ENCODE data around the gene PNRC1.
"Not testable (repeated sequence)": the region's sequence is repeated elsewhere in the genome, so short reads cannot be mapped to it uniquely, and the experiment has no call there.

Gene PNRC1

DNA sequence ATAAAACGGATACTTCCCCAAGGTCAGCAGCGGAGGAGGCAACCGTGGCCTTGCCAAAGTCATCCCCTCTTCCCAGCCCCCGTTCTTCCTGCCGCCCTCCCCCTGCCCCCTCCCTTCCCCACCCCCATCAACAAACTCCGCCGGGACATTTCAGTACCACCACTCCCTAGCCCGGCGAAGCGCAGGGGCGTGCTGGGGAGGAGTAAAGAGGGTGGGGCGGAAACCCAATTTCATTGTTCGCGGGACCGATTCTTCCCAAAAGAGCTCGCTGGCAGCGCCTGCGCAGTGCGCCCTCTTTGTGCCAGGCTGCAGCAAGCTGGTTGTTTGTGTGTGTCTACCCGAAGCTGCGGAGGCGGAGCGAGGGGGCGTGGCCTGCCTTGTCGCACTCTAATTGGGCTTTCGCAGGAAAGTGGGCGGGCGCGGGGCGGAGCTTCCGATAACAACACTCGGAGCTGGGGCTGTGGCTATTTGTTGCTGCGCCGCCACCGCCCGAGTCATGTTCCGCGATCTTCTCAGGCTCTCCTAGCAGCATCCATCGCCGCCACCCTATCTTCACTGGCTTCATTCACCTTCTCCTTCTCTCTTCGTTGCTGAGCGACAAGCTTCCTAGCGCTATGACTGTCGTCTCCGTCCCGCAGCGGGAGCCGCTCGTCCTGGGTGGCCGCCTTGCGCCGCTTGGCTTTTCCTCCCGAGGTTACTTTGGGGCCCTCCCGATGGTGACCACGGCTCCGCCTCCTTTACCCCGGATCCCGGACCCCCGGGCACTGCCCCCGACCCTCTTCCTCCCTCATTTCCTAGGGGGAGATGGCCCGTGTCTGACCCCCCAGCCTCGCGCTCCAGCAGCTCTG lies at the start of gene PNRC1:
PNRC1 (plus strand) TSS at position 471 of the 848 bp plus-strand sequence; CDS start at position 615, 144 bp downstream.
- DNase-seq = peak; percentile 96

DNA sequence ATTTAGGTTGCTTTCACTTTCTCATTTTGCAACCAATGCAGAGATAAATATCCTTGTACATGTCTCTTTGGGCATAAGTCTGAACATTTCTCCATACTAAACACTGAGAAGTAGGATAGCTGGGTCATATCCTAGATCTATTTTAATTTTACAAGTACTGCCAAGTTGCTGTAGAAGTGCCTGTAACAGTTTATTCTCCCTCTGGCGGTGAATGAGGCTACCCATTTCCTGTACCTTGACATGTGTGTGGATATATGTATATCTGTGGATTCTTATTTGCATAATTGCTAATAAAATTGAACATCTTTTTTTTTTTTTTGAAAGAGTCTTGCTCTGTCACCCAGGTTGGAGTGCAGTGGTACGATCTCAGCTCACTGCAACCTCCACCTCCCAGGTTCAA lies 48.0 kb upstream of the PNRC1 start:
- DNase-seq = no peak

DNA sequence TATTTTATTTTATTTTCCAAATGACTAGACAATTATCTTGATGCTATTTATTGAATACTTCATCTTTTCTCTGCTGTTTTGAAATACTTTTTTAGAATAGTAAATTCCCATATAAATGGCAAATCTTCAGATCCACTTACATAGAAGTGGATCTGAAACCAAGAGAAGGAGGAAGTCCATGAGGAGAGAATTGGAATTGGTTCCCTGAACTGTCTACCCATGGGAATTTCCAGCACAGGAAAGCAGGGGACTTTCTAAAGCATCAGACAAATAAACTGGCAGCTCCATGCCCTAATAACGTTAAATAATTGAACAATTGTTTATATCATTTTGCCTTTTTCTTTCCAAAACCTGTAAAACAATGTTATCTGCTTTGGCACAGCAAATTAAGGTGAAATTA lies 47.1 kb upstream of the PNRC1 start:
- DNase-seq = no peak

DNA sequence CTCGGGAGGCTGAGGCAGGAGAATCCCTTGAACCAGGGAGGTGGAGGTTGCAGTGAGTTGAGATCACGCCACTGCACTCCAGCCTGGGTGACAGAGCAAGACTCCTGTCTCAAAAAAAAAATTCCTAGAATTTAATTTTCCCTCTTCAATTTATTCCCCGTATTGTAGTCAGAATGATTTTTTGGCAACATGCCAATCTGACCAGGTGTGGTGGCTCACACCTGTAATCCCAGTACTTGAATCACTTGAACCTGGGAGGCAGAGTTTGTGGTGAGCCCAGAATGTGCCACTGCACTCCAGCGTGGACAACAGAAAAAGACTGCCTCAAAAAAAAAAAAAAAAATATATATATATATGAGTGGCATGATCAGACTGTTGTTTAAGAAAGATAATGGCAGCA lies 46.4 kb upstream of the PNRC1 start:
- not testable (repeated sequence) for DNase-seq

DNA sequence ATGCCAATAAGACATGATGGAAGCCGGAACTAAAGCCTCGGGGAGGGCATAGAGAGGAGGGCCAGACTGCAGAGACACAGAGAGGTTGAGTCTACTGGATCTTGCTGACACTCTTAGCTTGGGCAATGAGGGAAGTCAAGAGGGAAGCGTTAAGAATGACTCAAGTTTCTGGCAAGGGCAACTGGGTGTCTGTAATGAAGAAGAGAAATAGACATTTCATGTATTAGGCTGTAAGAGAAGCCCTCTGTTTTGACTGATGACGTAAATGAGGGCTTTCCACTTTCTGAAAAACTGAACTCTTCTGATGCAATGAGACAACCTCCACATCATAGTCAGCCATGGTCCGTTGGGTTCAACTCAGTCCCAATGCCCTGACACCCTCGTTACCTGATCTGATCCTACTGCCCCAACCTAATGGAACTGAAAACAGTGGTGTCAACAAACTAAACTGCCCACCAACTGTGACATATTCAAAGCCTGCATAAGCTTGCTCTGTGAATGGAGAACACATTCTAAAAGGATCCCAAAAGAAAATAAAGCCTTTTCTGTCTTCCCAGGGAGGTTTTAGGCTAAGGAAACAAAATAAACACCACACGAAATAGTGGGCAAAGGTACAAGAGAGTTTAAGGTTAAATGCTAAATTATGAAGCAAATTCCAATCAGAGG lies 45.8 kb upstream of the PNRC1 start:
- peak; percentile 88 for DNase-seq

DNA sequence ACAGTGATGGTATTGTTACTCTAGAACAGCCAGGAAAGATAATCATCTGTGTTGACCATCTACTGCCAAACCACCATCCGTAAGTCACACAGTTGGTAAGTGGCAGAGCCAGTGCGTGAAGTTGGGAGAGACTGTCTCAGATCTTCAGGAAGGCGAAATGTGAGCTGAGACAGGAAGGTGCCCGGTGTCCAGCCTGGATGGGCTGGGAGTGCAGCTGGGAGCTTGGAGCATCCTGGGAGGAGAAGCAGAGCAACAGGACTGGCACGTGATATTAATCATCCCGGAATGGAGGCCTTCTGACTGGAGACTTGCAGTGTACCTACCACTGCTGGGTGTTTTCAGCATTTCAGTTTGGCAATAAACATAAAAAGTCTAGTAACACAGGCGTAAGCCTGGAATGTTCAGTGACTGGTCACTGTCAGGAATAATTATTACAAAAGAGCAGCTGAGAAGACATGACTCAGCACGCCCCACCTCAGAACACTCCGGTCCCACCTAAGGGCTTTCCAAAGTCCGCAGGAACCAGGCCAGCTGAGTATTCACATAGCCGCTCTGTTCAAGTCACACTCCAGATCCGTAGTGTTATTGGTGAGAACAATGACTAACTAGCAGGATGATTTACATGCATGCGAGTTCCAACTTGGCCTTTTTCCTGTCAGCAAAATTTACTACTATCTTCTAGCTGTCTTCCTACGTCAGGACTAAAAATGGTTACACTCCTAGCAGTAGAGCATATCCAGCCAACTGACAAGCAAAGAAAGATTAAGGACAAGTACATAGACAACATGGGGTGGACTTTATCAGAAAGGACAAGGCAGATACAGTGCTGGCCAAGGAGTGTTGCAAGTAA lies 45.1 kb upstream of the PNRC1 start:
- DNase-seq = peak; percentile 96

DNA sequence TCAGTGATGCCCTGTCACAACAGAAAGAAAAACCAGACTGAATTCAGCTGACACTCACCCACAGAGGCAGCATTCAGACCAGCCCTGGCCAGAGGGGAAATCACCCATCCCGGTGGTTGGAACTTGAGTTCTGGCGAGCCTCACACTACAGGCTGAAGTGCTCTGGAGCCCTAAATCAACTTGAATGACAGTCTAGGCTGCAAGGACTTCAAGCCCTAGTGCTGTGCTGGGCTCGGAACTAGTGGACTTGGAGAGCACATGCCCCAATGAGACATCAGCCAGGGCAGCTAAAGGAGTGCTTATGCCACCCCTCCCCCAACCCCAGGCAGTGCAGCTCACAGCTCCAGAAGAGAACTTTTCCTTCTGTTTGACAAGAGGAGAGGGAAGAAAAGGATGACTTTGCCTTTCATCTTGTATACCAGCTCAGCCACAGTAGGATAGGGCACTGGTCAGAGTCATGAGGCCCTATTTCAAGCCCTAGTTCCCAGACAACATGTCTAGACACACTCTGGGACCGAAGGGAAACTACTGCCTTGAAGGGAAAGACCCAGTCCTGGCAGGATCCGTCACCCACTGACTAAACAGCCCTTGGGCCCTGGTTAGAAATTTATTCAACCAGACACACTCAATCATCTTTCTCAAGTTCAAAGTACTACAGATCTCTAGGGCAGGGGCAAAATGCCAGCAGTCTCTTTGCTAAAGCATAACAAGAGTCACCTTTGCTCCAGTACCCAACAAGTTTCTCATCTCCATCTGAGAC lies 43.2 kb upstream of the PNRC1 start:
- DNase-seq = no peak

DNA sequence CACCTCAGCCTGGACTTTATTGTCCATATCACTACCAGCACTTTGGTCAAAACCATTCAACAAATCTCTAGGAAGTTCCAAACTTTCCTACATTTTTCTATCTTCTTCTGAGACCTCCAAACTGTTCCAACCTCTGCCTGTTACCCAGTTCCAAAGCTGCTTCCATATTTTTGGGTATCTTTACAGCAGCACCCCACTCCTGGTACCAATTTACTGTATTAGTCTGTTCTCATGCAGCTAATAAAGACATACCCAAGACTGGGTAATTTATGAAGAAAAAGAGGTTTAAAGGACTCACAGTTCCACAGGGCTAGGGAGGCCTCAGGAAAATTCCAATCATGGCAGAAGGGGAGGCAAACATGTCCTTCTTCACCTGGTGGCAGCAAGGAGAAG lies 42.7 kb upstream of the PNRC1 start:
- not testable (repeated sequence) for DNase-seq

DNA sequence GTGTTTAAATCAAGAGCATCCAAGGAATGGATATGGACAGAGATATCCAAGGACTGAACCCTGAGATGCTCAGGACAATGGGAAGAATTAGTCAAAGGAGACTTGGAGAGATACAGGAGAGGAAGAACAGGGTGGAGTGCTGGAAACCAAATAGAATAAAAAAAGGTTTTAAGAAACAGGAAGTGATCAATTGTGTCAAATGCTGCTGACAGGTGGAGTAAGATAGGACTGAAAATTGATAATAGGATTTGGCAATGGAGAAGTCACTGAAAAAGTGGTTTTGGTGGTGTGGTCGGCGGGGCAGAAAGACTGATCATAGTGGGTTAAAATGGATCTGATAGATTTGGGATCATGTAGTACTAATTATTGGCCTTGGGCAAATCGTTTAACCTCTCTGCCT lies 37.9 kb upstream of the PNRC1 start:
- no peak for DNase-seq

DNA sequence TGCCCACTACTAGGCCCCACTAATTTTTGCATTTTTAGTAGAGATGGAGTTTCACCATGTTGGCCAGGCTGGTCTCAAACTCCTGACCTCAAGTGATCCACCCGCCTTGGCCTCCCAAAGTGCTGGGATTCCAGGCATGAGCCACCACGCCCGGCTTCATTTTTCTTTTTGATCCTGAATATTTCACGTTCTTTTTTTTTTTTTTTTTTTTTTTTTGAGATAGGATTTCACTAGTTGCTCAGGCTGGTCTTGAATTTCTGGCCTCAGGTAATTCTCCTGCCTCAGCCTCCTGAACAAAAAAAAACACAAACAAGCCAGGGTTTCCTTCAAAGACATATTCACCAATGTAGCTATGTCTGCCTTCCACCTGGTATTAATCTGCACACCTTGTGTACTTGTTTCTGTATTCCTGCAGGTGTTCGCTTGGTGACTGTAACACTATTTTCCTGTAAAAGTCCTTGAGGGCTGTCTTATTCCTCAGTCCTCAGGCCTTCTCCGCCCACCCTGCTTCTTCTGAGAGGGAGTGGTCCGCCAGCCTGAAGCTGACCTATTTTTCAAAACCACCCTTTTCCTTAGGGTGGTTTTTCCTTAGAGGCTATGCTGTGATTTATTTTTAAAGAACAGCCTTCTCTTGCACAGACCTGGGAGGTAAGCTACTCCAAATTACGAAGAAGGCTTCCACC lies 36.1 kb upstream of the PNRC1 start:
- DNase-seq = no peak

DNA sequence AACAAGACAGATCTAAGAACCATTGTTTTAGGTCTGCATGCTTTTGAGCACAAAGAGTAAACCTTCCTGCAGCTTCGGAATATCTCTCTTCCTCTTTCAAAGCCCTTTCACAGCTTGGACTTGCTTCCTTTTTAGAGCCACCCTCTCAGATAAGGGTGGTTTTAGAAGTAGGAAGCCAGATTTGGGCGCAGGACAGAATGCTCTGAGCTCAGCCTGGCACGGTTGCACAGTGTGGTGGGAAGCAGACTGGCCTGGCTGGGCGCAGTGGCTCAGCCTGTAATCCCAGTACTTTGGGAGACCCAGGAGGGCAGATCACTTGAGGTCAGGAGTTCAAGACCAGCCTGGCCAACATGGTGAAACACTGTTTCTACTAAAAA lies 35.6 kb upstream of the PNRC1 start:
- DNase-seq = no peak

DNA sequence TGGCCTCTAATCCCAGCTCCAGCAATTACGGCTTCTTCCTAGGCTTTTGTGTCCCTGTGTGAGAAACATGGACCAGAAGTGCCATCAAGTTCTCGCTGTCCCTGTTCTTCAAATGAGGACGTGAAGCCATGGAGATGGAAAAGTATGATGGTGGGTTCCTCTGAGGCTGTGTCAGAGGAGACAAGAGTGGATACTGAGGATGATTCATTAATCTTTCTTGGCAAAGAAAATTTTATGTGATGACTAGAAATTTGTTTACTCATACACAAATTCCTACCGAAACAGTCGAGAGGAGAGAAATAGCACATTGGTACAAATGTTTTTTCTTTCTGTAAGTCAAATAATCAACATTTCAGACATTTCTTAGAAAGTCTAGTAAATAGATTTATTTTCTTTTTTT lies 35.0 kb upstream of the PNRC1 start:
- no peak for DNase-seq

DNA sequence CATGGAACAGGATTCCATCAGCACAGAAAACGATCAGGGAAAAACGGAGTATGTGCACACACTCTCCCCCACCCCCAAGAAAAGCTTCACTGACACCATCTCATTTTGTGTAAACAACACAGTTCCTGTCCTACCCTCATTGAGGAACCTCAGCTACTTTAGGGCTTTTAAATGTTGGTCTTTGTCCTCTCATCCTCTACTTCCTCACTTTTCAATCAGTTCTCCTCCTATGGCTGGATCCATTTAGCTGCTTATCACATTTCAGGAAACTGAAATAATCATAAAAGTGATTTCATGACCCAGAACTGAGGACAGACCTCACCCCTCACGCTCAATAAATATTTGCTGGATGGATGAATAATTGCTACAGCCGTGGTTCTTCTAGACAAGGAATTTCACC lies 33.1 kb upstream of the PNRC1 start:
- no peak for DNase-seq

DNA sequence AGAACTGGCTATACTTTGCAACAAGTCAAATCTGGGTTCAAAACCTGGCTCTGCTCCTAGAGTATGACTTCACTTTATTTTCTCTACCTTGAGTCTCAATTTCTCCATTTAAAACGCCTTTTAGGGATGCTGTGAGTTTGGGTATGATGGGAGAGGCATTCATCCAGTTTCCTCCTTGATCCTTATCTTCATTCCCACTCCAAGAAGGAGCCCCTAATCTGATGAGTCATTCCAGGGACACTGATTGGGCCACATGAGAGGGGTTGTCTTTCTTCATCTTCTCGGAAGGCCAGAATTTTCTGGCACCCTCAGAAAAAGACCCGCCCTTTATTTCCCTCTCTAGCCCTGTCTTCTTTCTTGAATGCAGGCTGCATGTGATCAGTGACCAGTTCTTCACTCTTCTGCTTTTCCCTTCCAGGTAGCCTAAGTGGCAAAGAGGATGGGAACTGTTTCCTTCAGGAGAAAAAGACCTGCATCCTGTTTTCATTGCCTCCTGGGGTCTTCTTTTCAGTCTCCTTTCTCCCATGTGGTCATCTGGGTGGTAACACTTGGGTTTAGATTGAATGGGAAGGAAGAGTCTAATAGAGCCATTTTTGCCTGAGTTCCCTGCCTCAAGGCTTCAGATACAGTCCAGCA lies 32.1 kb upstream of the PNRC1 start:
- no peak for DNase-seq

DNA sequence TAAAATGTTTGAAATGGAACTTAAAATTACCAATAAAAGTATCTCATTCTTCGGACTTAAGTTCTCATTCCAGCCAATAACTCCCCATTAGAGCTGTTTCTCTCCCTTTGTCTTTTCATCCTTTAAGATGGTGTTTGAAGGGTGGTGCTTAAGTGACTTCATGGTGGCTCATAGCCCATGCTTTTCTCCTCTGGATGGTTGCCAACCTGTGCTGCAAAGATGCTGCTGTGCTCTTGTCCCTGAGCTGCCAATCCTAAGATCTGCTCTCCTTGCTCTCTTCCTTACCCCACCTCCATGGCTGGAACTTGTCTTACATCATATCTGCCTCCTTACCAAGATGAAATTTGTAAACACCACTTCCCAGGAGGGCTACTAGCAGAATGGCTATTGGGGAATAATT lies 31.6 kb upstream of the PNRC1 start:
- DNase-seq = no peak

DNA sequence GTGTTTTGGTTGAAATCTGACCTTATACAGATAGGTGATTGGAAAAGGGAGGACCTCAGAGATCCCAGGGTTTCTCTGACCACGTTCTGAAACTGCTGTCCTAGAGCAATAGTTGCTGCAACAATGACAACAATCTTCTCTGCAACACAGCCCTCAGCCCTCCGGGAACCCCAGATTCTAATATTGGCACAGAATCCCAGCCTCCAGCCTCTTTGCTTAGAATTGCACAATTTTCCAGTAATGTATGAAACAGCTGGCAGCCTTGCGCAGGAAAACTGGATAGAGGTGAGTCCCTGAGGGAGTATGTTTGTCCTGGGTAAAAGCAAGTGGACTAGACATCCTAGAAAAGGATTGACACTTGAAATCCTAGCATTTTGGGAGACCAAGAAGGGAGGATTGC lies 30.4 kb upstream of the PNRC1 start:
- peak; percentile 28 for DNase-seq

DNA sequence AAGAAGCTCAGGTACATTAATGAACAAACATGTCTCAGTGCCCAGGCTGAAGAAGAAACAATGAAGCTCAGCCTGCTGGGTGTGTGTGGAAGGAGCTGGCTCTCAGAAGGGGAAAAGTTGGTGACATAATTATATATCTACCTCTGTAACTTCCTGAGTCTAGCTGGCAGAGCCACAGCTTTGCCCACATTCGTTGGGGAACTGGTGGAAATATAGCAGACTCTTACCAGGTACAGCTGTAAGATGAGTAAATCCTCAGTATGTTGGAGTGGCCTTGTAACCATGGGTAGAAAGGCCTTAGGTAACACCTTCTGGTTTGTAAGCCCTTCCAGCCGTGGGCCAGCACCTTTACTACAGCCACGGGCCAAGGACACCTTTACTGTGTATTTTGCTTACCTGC lies 29.9 kb upstream of the PNRC1 start:
- no peak for DNase-seq

DNA sequence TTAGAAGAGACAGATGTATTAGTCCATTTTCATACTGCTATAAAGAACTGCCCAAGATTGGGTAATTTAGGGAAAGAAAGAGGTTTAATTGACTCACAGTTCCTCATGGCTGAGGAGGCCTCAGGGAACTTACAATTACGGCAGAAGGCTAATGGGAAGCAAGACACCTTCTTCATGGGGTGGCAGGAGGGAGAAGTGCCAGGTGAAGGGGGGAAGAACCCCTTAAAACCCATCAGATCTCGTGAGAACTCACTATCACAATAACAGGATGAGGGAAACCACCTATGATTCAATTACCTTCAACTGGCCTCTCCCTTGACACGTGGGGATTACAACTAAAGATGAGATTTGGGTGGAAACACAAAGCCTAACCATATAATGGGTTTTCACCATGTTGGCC lies 28.9 kb upstream of the PNRC1 start:
- no peak for DNase-seq

DNA sequence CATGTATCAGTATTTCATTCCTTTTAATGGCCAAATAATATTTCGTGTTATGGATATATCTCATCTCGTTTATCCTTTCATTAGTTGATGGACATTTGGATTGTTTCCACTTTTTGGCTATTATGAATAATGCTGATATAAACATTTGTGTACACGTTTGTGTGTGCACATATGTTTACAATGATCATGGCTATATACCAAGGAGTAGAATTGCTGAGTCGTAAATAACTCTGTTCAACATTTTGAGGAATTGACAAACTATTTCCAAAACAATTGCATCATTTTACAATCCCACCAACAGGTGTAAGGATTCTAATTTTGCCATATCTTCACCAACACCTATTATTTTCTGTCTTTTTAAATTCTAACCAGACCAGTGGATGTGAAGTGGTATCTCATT lies 26.3 kb upstream of the PNRC1 start:
- DNase-seq = no peak

DNA sequence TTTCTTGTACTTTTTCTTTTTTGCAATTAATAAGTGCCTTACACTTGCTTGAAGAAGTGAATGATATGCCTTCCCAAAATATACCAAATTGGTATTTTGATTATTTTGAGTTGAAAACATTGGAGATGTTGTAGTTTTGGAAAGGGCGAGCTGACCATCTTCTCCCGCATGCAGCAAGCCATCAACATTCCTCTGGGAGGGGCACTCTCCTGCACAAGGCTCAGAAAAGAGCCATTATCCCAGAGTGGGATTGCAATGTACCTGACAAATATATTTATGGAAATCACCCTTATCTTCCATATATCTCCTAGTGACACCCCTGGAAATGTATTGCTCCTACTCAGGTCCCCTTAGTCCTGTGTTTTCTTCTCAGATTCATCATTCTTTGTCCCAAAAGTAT lies 22.8 kb upstream of the PNRC1 start:
- no peak for DNase-seq

DNA sequence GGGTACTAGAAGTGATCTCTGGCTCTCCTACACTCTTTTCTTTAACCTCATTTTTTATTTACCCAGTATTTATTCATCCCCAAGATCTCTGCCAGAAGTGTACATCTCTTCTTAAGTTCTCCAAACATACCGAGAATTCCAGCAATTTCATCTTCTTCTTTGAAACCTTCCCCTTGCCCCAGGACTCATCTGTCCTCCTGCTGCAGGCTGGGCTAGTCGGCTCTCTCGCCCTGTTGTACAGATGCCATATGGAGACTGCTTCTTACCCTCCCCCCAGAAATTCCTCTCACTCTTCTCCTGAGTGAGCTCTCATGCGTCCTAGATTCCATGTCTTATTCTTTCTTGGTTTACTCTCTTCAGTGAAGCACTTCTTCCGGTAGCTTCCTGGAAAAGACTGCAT lies 21.9 kb upstream of the PNRC1 start:
- DNase-seq = no peak

DNA sequence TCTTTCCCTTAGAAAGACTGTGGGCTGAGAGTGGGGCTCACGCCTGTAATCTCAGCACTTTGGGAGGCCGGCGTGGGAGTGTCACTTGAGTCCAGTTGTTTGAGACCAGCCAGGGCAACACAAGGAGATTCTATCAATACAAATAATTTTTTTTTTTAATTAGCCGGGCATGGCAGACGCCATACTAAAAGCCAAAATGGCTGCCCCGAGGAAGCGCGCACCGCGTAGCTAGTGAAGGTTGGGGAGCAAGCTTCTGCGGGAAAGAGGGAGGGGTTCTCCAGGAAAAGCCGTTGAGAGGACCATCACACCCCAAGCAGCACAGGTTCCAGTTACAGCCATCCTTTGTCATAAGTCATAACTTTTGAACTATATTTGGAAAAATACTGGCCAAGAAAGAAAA lies 21.3 kb upstream of the PNRC1 start:
- no peak for DNase-seq
